Hindlimb muscle (tissue), 1 donor: ENCODE data around the gene BANF1. TPM values are rescaled to one million over a fixed set of nuclear protein-coding genes. Genes with fewer than 3 reads are reported as not detected.

Experiments
- DNase-seq: peaks from one replicate; pipeline ENCODE4 v3.0.0-alpha.2; 2013
- polyA plus RNA-seq: library from polyadenylated mRNA; unstranded; fragments of 120-200 nt; gene quantifications from one replicate; pipeline ENCODE4 v1.2.1, GENCODE V29; 2013; ENCODE audit not compliant: insufficient read length

Gene BANF1
- polyA plus RNA-seq, 1 donor, result 217 TPM

GRCh38 chr11:66042227-66042995 is 40.1 kb downstream of the BANF1 start:
- no peak for DNase-seq

- DNase-seq, result no peak
Observed at GRCh38 chr11:66042996-66043906, 40.9 kb downstream of the BANF1 start.

- no peak for DNase-seq
Observed at GRCh38 chr11:66044757-66045156, 42.5 kb downstream of the BANF1 start.

GRCh38 chr11:66045177-66045639 is 42.9 kb downstream of the BANF1 start:
- DNase-seq, result peak; percentile 70

- DNase-seq, result no peak
Observed at GRCh38 chr11:66046901-66047300, 44.6 kb downstream of the BANF1 start.

GRCh38 chr11:66047541-66048365 is 45.5 kb downstream of the BANF1 start:
- no peak for DNase-seq

- DNase-seq, result no peak
Observed at GRCh38 chr11:66048547-66049323, 46.4 kb downstream of the BANF1 start, which contains the start of gene GAL3ST3. TSS of gene GAL3ST3 (minus strand) at chr11:66049161. CDS start at chr11:66045415, 3,746 bp downstream.

GRCh38 chr11:66050581-66051231 is 48.4 kb downstream of the BANF1 start:
- no peak for DNase-seq

- no peak for DNase-seq
Observed at GRCh38 chr11:66051371-66051765, 49.1 kb downstream of the BANF1 start.

GRCh38 chr11:66051766-66052663 is 49.7 kb downstream of the BANF1 start, which contains the start of gene SF3B2:
TSS of gene SF3B2 (plus strand) at chr11:66052364. CDS start at chr11:66052385, 21 bp downstream.
- DNase-seq, result peak; percentile 98

- DNase-seq, result no peak
Observed at GRCh38 chr11:66052664-66052982, 50.3 kb downstream of the BANF1 start.

Other genes starting within 250 kb of the BANF1 start
- 2.1 TPM for gene AP5B1, start 221.5 kb upstream of the BANF1 start, polyA plus RNA-seq
- gene OVOL1, start 215.4 kb upstream of the BANF1 start, polyA plus RNA-seq, result not detected
- 1.6 TPM for gene SNX32, start 168.5 kb upstream of the BANF1 start, polyA plus RNA-seq
- 626 TPM for gene CFL1, start 144.3 kb upstream of the BANF1 start, polyA plus RNA-seq
- 52.3 TPM for gene MUS81, start 142.1 kb upstream of the BANF1 start, polyA plus RNA-seq
- 87.9 TPM for gene EFEMP2, start 129.7 kb upstream of the BANF1 start, polyA plus RNA-seq
- gene CTSW, start 122.7 kb upstream of the BANF1 start, polyA plus RNA-seq, result 0.81 TPM
- 59.8 TPM for gene FIBP, start 114.0 kb upstream of the BANF1 start, polyA plus RNA-seq
- 22.2 TPM for gene CCDC85B, start 111.8 kb upstream of the BANF1 start, polyA plus RNA-seq
- gene FOSL1, start 102.1 kb upstream of the BANF1 start, polyA plus RNA-seq, result 0.54 TPM
- 36.2 TPM for gene C11orf68, start 83.4 kb upstream of the BANF1 start, polyA plus RNA-seq
- 82.7 TPM for gene DRAP1, start 83.1 kb upstream of the BANF1 start, polyA plus RNA-seq
- gene TSGA10IP, start 57.0 kb upstream of the BANF1 start, polyA plus RNA-seq, result 0.32 TPM
- 46.2 TPM for gene SART1, start 40.8 kb upstream of the BANF1 start, polyA plus RNA-seq
- gene EIF1AD, start 346 bp upstream of the BANF1 start, polyA plus RNA-seq, result 17.6 TPM
- not detected for gene CST6, start 9.5 kb downstream of the BANF1 start, polyA plus RNA-seq
- gene CATSPER1, start 24.0 kb downstream of the BANF1 start, polyA plus RNA-seq, result 0.12 TPM
- gene GAL3ST3, start 46.7 kb downstream of the BANF1 start, polyA plus RNA-seq, result 0.34 TPM
- gene SF3B2, start 49.9 kb downstream of the BANF1 start, polyA plus RNA-seq, result 128 TPM
- 37.1 TPM for gene PACS1, start 67.8 kb downstream of the BANF1 start, polyA plus RNA-seq